ENCODE results near the gene MAP3K19. TPM values are rescaled to one million over a fixed set of nuclear protein-coding genes. Genes with fewer than 3 reads are reported as not detected.

The MAP3K19 gene
- not detected for polyA plus RNA-seq (2013, experiment 1 of 2)
- not detected for polyA plus RNA-seq (2013, experiment 2 of 2)

- Histone ChIP-seq H2BK15ac (replicated peaks; ENCODE audit: low read depth) (no peak within 1 kb of the TSS), H3K4me1 (ENCODE audit: control insufficient read depth, low read depth, low read length) (no peaks in the 10 kb centered on the region), H4K8ac (ENCODE audit: low read depth, low read length) (no peak within 1 kb of the TSS), H3K79me1 (ENCODE audit: low read length) (no peaks in the 10 kb centered on the region), H2BK120ac (ENCODE audit: low read depth, low read length) (no peak within 1 kb of the TSS), H3K27me3 (ENCODE audit: insufficient read depth, low read length, poor library complexity) (no peaks in the 10 kb centered on the region), H3K27ac (ENCODE audit: low read depth, low read length) (no peak within 1 kb of the TSS), H3K18ac (ENCODE audit: low read length) (no peak within 1 kb of the TSS), H3K9ac (ENCODE audit: low read length) (no peak within 1 kb of the TSS), H3K79me2 (ENCODE audit: control insufficient read depth, insufficient read depth, low read length) (peaks cover under 1% of the 10 kb centered on the region), H2AK5ac (ENCODE audit: low read length) (no peak within 1 kb of the TSS), H2BK5ac (ENCODE audit: low read length) (no peak within 1 kb of the TSS), H3K4ac (ENCODE audit: low read depth, low read length) (no peak within 1 kb of the TSS), H4K5ac (ENCODE audit: low read length) (no peak within 1 kb of the TSS), H3K23ac (ENCODE audit: low read length) (no peak within 1 kb of the TSS), H3K4me3 (ENCODE audit: low read length) (no peak within 1 kb of the TSS), H3K56ac (ENCODE audit: low read length) (no peak within 1 kb of the TSS), H3K4me2 (ENCODE audit: low read length) (no peak within 1 kb of the TSS), H3K36me3 (ENCODE audit: control insufficient read depth, insufficient read depth, low read length) (no peaks in the 10 kb centered on the region)
- no peak for DNase-seq
Observed at GRCh38 chr2:135047300-135047699, at the start of gene MAP3K19. Gene MAP3K19 (minus strand): TSS chr2:135047447. CDS start chr2:135024647, 22,800 bp downstream.

GRCh38 chr2:135096665-135097446 lies 49.6 kb upstream of the MAP3K19 start:
- Histone ChIP-seq H3K23ac (ENCODE audit: low read length) (no peak overlapping the region), H3K18ac (ENCODE audit: low read length) (no peak overlapping the region), H3K4me1 (ENCODE audit: control insufficient read depth, low read depth, low read length) (no peaks in the 10 kb centered on the region), H4K8ac (ENCODE audit: low read depth, low read length) (no peak overlapping the region), H3K79me1 (ENCODE audit: low read length) (peaks cover 1% of the 10 kb centered on the region), H3K4me3 (ENCODE audit: low read length) (no peak overlapping the region), H2BK15ac (replicated peaks; ENCODE audit: low read depth) (no peak overlapping the region), H3K27ac (ENCODE audit: low read depth, low read length) (no peak overlapping the region), H2BK120ac (ENCODE audit: low read depth, low read length) (no peak overlapping the region), H3K36me3 (ENCODE audit: control insufficient read depth, insufficient read depth, low read length) (peaks cover 2% of the 10 kb centered on the region), H3K56ac (ENCODE audit: low read length) (no peak overlapping the region), H3K79me2 (ENCODE audit: control insufficient read depth, insufficient read depth, low read length) (no peaks in the 10 kb centered on the region), H3K4me2 (ENCODE audit: low read length) (no peak overlapping the region), H2AK5ac (ENCODE audit: low read length) (no peak overlapping the region), H3K9ac (ENCODE audit: low read length) (no peak overlapping the region), H3K4ac (ENCODE audit: low read depth, low read length) (no peak overlapping the region), H4K5ac (ENCODE audit: low read length) (no peak overlapping the region), H3K27me3 (ENCODE audit: insufficient read depth, low read length, poor library complexity) (no peaks in the 10 kb centered on the region), H2BK5ac (ENCODE audit: low read length) (no peak overlapping the region)
- WGBS (ENCODE audit: extremely low coverage, insufficient coverage, low lambda C conversion rate): no CpG with 5 or more reads among the region's 4 CpGs
- DNase-seq: no peak

DNA sequence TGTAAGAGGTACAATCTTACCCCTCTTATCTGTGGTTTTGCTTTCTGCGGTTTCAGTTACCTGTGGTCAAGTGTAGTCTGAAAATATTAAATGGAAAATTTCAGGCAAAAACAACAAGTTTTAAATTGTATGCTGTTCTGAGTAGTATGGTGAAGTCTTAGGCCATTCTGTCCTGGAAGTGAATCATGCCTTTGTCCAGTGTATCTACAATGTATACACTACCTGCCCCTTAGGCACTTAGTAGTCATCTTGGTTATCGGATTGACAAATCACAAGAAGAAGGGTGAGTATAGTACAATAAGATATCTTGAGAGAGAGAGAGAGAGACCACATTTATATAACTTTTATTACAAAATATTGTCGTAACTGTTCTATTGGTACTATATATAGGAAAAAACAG lies 48.3 kb upstream of the MAP3K19 start:
- no peak overlapping the region for H2BK15ac ChIP-seq (replicated peaks; ENCODE audit: low read depth)
- H2AK5ac ChIP-seq (ENCODE audit: low read length): no peak overlapping the region
- H3K27me3 ChIP-seq (ENCODE audit: insufficient read depth, low read length, poor library complexity): no peaks in the 10 kb centered on the region
- H3K36me3 ChIP-seq (ENCODE audit: control insufficient read depth, insufficient read depth, low read length): peaks cover 2% of the 10 kb centered on the region
- H3K4me1 ChIP-seq (ENCODE audit: control insufficient read depth, low read depth, low read length): no peaks in the 10 kb centered on the region
- H2BK120ac ChIP-seq (ENCODE audit: low read depth, low read length): no peak overlapping the region
- H3K56ac ChIP-seq (ENCODE audit: low read length): no peak overlapping the region
- no peak overlapping the region for H3K27ac ChIP-seq (ENCODE audit: low read depth, low read length)
- DNase-seq: no peak
- no CpG with 5 or more reads among the region's 3 CpGs for WGBS (ENCODE audit: extremely low coverage, insufficient coverage, low lambda C conversion rate)
- H2BK5ac ChIP-seq (ENCODE audit: low read length): no peak overlapping the region
- H3K79me1 ChIP-seq (ENCODE audit: low read length): peaks cover 1% of the 10 kb centered on the region
- no peak overlapping the region for H3K4me3 ChIP-seq (ENCODE audit: low read length)
- H3K9ac ChIP-seq (ENCODE audit: low read length): no peak overlapping the region
- no peak overlapping the region for H4K5ac ChIP-seq (ENCODE audit: low read length)
- H3K23ac ChIP-seq (ENCODE audit: low read length): no peak overlapping the region
- H3K4ac ChIP-seq (ENCODE audit: low read depth, low read length): no peak overlapping the region
- H3K4me2 ChIP-seq (ENCODE audit: low read length): no peak overlapping the region
- no peak overlapping the region for H3K18ac ChIP-seq (ENCODE audit: low read length)
- H4K8ac ChIP-seq (ENCODE audit: low read depth, low read length): no peak overlapping the region
- H3K79me2 ChIP-seq (ENCODE audit: control insufficient read depth, insufficient read depth, low read length): no peaks in the 10 kb centered on the region

DNA sequence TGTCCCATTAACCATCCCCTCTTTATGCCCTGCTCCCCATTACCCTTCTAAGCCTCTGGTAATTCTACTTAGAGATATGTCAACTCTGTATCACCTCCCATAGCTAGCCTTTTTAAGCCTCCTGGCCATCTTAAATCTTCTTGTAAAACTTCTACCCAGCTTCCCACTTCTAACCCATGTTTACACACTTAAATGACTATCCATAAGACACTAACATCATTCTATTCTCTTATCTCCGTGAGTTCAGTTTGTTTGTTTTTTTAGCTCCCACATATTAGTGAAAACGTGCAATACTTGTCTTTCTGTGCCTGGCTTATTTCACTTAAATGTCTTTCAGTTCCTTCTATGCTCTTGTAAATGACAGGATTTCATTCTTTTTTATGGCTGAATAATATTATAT lies 47.3 kb upstream of the MAP3K19 start:
- no peak for DNase-seq
- Histone ChIP-seq H2AK5ac (ENCODE audit: low read length) (no peak overlapping the region), H2BK120ac (ENCODE audit: low read depth, low read length) (no peak overlapping the region), H3K79me2 (ENCODE audit: control insufficient read depth, insufficient read depth, low read length) (no peaks in the 10 kb centered on the region), H3K27me3 (ENCODE audit: insufficient read depth, low read length, poor library complexity) (no peaks in the 10 kb centered on the region), H3K23ac (ENCODE audit: low read length) (no peak overlapping the region), H3K27ac (ENCODE audit: low read depth, low read length) (no peak overlapping the region), H4K8ac (ENCODE audit: low read depth, low read length) (no peak overlapping the region), H4K5ac (ENCODE audit: low read length) (no peak overlapping the region), H3K4me2 (ENCODE audit: low read length) (no peak overlapping the region), H2BK15ac (replicated peaks; ENCODE audit: low read depth) (no peak overlapping the region), H2BK5ac (ENCODE audit: low read length) (no peak overlapping the region), H3K56ac (ENCODE audit: low read length) (no peak overlapping the region), H3K4ac (ENCODE audit: low read depth, low read length) (no peak overlapping the region), H3K4me1 (ENCODE audit: control insufficient read depth, low read depth, low read length) (no peaks in the 10 kb centered on the region), H3K9ac (ENCODE audit: low read length) (no peak overlapping the region), H3K36me3 (ENCODE audit: control insufficient read depth, insufficient read depth, low read length) (peaks cover 2% of the 10 kb centered on the region), H3K4me3 (ENCODE audit: low read length) (no peak overlapping the region), H3K79me1 (ENCODE audit: low read length) (peaks cover 2% of the 10 kb centered on the region), H3K18ac (ENCODE audit: low read length) (no peak overlapping the region)
- WGBS (ENCODE audit: extremely low coverage, insufficient coverage, low lambda C conversion rate): no CpG with 5 or more reads among the region's 2 CpGs

DNA sequence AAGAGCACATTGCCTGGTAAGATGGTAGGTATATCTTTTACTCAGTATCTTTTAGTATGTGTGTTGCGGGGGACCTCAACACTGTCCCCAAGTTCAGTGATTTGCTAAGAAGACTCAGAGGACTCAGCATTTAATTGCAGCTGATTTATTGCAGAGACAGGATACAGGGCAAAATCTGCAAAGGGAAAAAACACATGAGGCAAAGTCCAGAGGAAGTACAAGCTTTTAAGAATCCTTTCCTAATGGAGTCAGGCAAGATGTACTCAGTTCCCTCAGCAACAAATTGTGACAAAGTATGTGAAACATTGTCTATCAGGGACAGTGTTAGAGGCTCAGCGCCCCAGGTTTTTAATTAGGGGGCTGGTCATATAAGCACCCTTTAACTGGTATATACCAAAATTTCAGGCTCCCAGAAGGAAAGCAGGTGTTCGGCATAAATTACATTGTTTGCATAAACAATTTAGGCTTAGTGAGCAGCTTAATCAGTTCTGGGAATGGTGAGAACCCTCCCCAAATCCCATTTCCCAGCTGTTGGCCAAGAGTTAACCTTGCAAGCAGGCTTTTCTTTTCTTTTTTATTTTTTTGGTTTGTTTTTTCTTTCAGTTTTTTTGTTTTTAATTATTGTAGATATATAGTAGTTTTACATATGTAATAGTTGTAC lies 46.6 kb upstream of the MAP3K19 start:
- H3K4me2 ChIP-seq (ENCODE audit: low read length): no peak overlapping the region
- H4K5ac ChIP-seq (ENCODE audit: low read length): no peak overlapping the region
- no peak overlapping the region for H2AK5ac ChIP-seq (ENCODE audit: low read length)
- H3K27me3 ChIP-seq (ENCODE audit: insufficient read depth, low read length, poor library complexity): no peaks in the 10 kb centered on the region
- H3K4me3 ChIP-seq (ENCODE audit: low read length): no peak overlapping the region
- no peak overlapping the region for H3K56ac ChIP-seq (ENCODE audit: low read length)
- DNase-seq: no peak
- H4K8ac ChIP-seq (ENCODE audit: low read depth, low read length): no peak overlapping the region
- H3K27ac ChIP-seq (ENCODE audit: low read depth, low read length): no peak overlapping the region
- no CpG with 5 or more reads among the region's 3 CpGs for WGBS (ENCODE audit: extremely low coverage, insufficient coverage, low lambda C conversion rate)
- H2BK15ac ChIP-seq (replicated peaks; ENCODE audit: low read depth): no peak overlapping the region
- no peaks in the 10 kb centered on the region for H3K79me2 ChIP-seq (ENCODE audit: control insufficient read depth, insufficient read depth, low read length)
- no peak overlapping the region for H3K9ac ChIP-seq (ENCODE audit: low read length)
- no peak overlapping the region for H3K18ac ChIP-seq (ENCODE audit: low read length)
- no peak overlapping the region for H2BK5ac ChIP-seq (ENCODE audit: low read length)
- no peak overlapping the region for H3K4ac ChIP-seq (ENCODE audit: low read depth, low read length)
- peaks cover 2% of the 10 kb centered on the region for H3K36me3 ChIP-seq (ENCODE audit: control insufficient read depth, insufficient read depth, low read length)
- H3K23ac ChIP-seq (ENCODE audit: low read length): no peak overlapping the region
- peaks cover 2% of the 10 kb centered on the region for H3K79me1 ChIP-seq (ENCODE audit: low read length)
- no peak overlapping the region for H2BK120ac ChIP-seq (ENCODE audit: low read depth, low read length)
- no peaks in the 10 kb centered on the region for H3K4me1 ChIP-seq (ENCODE audit: control insufficient read depth, low read depth, low read length)
